Skeletal muscle satellite cell (primary cell): ENCODE data around the gene PMIS2.

Experiments used
- H3K27me3 ChIP-seq: 2 replicates; pipeline ENCODE4 v1.7.0; 2013; ENCODE audit warnings: low read length; ENCODE audit not compliant: control insufficient read depth, insufficient read depth
- H3K36me3 ChIP-seq: 2 replicates; pipeline ENCODE4 v1.7.0; 2013; ENCODE audit warnings: mild to moderate bottlenecking, control low read depth, low read length; ENCODE audit not compliant: insufficient read depth
- H3K4me1 ChIP-seq: 2 replicates; pipeline ENCODE4 v1.7.0; 2013; ENCODE audit warnings: low read length; ENCODE audit not compliant: control insufficient read depth, insufficient read depth
- H3K4me2 ChIP-seq: 2 replicates; pipeline ENCODE4 v1.7.0; 2013; ENCODE audit warnings: mild to moderate bottlenecking, low read length
- H3K4me3 ChIP-seq: 2 replicates; pipeline ENCODE4 v1.7.0; 2013; ENCODE audit warnings: low read length
- H3K9ac ChIP-seq: 2 replicates; pipeline ENCODE4 v1.7.0; 2013; ENCODE audit warnings: mild to moderate bottlenecking, low read depth, low read length, moderate library complexity
- H3K9me3 ChIP-seq: replicated peaks from 2 replicates; pipeline ENCODE4 v1.7.0; 2013; ENCODE audit warnings: mild to moderate bottlenecking, control low read depth, low read length

PMIS2 gene

GRCh38 chr19:35619290-35619923 lies 33.4 kb downstream of the PMIS2 start:
- Histone ChIP-seq H3K36me3 (no peaks in the 10 kb centered on the region), H3K4me2 (no peak overlapping the region), H3K4me3 (no peak overlapping the region), H3K27me3 (no peaks in the 10 kb centered on the region), H3K9ac (no peak overlapping the region), H3K9me3 (no peaks in the 10 kb centered on the region), H3K4me1 (no peaks in the 10 kb centered on the region)

GRCh38 chr19:35620001-35620400 lies 34.0 kb downstream of the PMIS2 start:
- H3K9ac ChIP-seq = no peak overlapping the region

DNA sequence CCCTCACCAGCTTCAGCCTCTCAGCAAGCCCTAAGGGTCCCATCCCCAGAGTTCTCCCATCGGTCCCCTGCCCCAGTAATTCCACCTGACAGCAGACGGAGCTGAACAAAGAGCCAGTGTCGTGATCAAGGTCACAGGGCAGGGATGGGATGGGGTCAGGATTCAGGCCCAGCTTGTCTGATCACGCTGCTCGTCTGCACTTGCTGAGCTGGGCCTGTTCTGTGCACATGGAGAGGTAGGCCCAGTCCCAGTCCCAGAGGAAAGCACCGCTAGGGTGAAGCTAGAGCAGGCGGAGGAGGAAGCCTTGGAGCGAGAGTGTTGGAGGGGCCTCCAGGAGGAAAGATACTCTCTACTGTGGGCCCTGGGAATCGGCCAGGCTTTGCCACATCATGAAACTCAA lies 35.7 kb downstream of the PMIS2 start:
- Histone ChIP-seq H3K4me1 (no peaks in the 10 kb centered on the region), H3K4me2 (no peak overlapping the region), H3K4me3 (no peak overlapping the region), H3K9ac (no peak overlapping the region), H3K9me3 (no peaks in the 10 kb centered on the region), H3K27me3 (no peaks in the 10 kb centered on the region), H3K36me3 (no peaks in the 10 kb centered on the region)

More at GRCh38 chr19:35620001-35620400, 34.0 kb downstream of the PMIS2 start:
- Histone ChIP-seq H3K4me1 (no peaks in the 10 kb centered on the region), H3K4me3 (no peak overlapping the region), H3K36me3 (no peaks in the 10 kb centered on the region), H3K27me3 (no peaks in the 10 kb centered on the region), H3K4me2 (no peak overlapping the region), H3K9me3 (no peaks in the 10 kb centered on the region)

DNA sequence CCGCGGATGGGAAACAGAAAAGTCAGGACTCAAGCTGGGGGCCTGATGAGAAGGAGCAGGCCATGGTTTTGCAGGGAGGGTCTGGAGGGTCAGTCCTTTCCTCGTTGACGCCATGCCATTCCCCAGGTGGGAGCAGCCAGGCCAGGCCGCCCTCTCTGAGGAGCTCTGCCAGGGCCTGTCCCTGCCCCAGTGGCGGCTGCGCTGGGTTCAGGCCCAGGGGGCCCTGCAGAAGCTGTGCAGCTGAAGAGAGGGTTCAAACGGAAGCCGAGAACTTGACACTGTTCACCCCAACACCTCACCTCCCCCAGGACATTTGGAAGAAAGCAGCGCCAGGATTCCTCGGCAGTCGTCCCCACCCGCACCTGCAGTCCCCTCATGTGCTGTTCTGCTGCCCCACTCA lies 36.8 kb downstream of the PMIS2 start:
- Histone ChIP-seq H3K4me1 (no peaks in the 10 kb centered on the region), H3K4me2 (no peak overlapping the region), H3K4me3 (no peak overlapping the region), H3K36me3 (no peaks in the 10 kb centered on the region), H3K9me3 (no peaks in the 10 kb centered on the region), H3K27me3 (no peaks in the 10 kb centered on the region), H3K9ac (no peak overlapping the region)

DNA sequence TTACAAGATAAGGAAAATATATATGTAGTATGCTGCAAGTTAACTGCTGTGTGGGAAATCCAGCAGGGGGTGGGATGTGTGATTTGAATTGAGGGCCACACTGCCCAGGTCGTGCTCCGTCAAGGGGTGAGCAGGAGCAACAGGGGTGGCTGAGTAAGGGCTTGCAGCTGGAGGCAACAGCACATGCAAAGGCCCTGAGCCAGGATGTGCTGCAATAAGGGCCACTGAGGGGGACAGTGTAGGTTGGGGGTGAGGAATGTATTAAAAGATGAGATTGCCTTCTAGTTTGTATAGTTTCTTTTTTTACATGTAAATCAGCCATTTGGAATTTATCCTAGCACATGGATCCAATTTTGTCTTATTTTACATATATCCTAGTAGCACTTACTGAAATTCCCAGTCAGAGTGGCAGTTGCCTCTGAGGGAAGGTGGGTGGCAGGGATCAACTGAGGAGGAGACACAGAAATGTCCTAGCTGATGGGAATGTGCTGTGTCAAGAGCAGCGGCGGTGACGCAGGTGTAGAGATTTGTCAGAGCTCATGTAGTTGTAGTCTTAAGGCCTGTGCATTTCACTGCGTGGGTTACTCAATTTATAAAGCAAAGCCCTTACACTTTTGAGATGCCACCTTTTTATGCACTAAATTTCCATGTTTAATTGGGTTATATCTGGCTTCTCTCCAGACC lies 37.5 kb downstream of the PMIS2 start:
- H3K4me1 ChIP-seq = no peaks in the 10 kb centered on the region
- H3K4me2 ChIP-seq = no peak overlapping the region
- no peak overlapping the region for H3K9ac ChIP-seq
- no peak overlapping the region for H3K4me3 ChIP-seq
- no peaks in the 10 kb centered on the region for H3K27me3 ChIP-seq
- H3K36me3 ChIP-seq = no peaks in the 10 kb centered on the region
- H3K9me3 ChIP-seq = no peaks in the 10 kb centered on the region

DNA sequence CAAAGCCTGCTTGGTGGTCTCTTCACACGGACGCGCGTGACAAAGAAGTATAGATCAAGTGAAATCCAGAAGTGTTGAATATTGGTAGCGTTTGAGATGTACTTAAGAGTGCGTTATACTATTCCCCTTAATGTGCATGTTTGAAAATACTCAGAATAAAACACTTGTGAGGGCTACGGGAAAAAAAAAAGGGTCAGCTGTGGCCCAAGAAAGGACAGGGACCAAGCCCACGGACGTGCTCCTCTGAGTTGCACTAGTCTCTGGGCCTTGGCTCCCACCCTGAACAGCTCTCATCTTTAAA lies 42.2 kb downstream of the PMIS2 start:
- peak overlapping the region; percentile 89 for H3K4me2 ChIP-seq
- peak overlapping the region; percentile 98 for H3K9ac ChIP-seq
- no peaks in the 10 kb centered on the region for H3K27me3 ChIP-seq
- peak overlapping the region; percentile 79 for H3K4me3 ChIP-seq
- H3K4me1 ChIP-seq = peaks cover 3% of the 10 kb centered on the region
- H3K36me3 ChIP-seq = peaks cover 30% of the 10 kb centered on the region
- no peaks in the 10 kb centered on the region for H3K9me3 ChIP-seq

- Histone ChIP-seq H3K4me1 (peaks cover 3% of the 10 kb centered on the region), H3K27me3 (no peaks in the 10 kb centered on the region), H3K9me3 (no peaks in the 10 kb centered on the region), H3K9ac (peak within 1 kb of the TSS; percentile 98), H3K4me3 (peak within 1 kb of the TSS; percentile 79), H3K4me2 (peak within 1 kb of the TSS; percentile 93), H3K36me3 (peaks cover 35% of the 10 kb centered on the region)
Measured at GRCh38 chr19:35628565-35629331, 42.8 kb downstream of the PMIS2 start, which contains the start of gene RBM42. TSS of gene RBM42 (plus strand) at chr19:35629036. CDS start at chr19:35629154, 118 bp downstream.

DNA sequence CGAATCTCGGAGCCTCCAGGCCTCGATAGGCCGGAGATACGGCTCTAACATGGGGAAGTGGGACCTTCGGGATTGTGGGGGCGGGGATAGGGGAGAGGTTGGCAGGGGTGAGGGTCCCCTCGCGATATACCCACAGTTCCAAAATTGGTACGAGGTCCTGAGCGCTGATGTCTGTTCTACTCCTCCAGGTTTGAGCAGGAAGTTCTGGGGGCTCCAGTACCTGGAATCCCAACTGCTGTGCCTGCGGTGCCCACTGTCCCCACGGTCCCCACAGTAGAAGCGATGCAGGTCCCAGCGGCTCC lies 43.3 kb downstream of the PMIS2 start:
- peak overlapping the region; percentile 98 for H3K9ac ChIP-seq
- peak overlapping the region; percentile 79 for H3K4me3 ChIP-seq
- no peaks in the 10 kb centered on the region for H3K27me3 ChIP-seq
- H3K4me2 ChIP-seq = peak overlapping the region; percentile 93
- H3K4me1 ChIP-seq = peaks cover 3% of the 10 kb centered on the region
- H3K9me3 ChIP-seq = no peaks in the 10 kb centered on the region
- H3K36me3 ChIP-seq = peaks cover 40% of the 10 kb centered on the region

DNA sequence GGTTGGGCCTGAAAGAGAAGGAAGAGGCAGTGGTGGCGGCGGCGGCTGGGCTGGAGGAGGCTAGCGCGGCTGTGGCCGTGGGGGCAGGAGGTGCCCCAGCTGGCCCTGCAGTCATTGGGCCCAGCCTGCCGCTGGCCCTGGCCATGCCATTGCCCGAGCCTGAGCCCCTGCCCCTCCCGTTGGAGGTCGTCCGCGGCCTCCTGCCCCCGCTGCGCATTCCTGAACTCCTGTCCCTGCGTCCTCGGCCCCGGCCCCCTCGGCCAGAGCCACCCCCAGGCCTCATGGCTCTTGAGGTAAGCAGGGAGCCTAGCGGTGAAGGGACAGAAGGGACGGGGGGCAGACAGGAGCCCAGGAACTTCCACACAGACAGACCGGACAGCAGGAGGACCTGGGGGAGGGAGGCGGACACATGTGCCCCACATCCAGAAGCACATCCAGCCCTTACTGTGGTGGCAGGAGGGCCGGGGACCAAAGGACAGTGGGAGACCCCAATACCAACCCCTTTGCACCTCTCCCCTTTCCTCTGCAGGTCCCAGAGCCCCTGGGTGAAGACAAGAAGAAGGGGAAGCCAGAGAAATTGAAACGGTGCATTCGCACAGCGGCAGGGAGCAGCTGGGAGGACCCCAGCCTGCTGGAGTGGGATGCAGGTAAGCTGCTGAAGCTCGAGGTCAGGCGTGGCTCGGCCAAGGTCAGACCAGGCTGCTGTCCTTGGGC lies 47.9 kb downstream of the PMIS2 start:
- H3K4me2 ChIP-seq = no peak overlapping the region
- no peak overlapping the region for H3K9ac ChIP-seq
- no peak overlapping the region for H3K4me3 ChIP-seq
- peaks cover 72% of the 10 kb centered on the region for H3K36me3 ChIP-seq
- H3K27me3 ChIP-seq = no peaks in the 10 kb centered on the region
- no peaks in the 10 kb centered on the region for H3K9me3 ChIP-seq
- peaks cover 3% of the 10 kb centered on the region for H3K4me1 ChIP-seq

DNA sequence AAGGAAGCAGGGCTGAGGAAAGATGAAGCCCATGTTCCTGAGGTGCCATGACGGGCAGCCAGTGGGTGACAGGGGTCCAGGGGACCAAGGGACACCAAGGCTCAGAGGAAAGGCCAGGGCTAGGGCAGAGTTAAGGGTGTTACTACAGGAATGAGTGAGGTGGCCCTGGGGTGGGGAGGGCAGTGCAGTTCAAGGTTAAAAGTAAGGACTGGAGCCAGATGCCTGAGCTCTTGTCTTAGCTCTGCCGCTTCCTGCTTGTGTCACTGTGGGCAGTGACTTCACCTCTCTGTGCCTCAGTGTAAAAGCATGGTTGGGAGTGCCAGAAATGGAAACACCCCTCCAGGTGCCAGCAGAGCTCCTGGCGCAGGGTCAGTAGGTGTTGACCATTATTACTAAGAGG lies 50.7 kb downstream of the PMIS2 start:
- Histone ChIP-seq H3K4me3 (no peak overlapping the region), H3K9me3 (no peaks in the 10 kb centered on the region), H3K36me3 (peaks cover 58% of the 10 kb centered on the region), H3K9ac (no peak overlapping the region), H3K4me2 (no peak overlapping the region), H3K27me3 (no peaks in the 10 kb centered on the region), H3K4me1 (peaks cover 3% of the 10 kb centered on the region)
